ENCODE data around the gene SRGAP2C. TPM values are rescaled to one million over a fixed set of nuclear protein-coding genes. Genes with fewer than 3 reads are reported as not detected.
A peak's percentile ranks its signal among the peaks of the same experiment; 100 is the strongest.
"Not testable (repeated sequence)": the region's sequence is repeated elsewhere in the genome, so short reads cannot be mapped to it uniquely, and the experiment has no call there.

Gene SRGAP2C
- total and polyA plus RNA-seq, 2 of the 13 experiments (the other 11 are each of a cell fraction or from before 2014, with no cell fraction given), result 6.9 to 8.4 TPM

DNA sequence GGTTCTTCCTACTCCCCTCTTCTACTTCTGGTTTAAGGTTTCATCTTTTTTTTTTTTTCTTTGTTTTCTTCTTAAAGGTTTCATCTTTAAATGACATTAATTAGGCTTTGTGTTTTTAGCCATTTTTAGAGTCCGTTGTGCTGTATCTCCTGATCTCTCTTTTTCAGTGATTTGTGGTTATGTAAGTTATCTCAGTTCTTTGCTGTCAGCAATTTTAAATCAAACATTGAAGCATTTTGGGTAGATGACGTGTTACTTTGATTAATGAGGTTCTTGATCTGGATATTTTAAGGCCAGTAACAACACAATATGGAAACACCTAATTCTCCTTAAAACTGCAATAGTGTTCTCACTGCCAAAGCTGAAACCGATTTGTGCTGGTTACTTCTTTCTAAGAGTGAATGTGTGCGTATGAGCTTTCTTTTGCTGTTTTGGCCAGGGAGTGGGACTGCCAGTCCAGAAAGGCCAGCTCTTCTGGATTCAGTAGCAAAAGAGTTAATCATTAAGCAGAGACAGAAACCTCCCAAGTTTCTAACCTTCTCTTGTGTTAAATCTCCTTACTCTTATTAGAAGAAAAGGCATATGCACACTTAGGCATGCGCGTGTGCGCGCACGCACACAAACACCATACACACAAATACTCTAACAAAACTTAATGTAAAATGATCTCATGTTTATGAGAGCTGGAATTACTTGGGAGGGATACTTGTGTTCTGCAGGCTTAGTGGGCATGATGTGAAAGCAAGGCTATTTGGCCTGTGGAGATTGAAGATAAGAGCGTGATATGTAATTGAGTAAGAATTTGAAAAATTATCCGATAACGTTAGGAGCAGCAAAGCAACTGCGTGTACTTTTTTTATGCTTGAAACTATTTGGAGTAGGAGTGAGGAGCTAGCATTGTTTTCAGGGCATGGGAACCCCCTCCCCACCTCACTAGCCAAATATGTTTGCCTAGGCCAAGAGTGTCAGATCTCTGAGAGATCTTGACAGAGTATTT lies 16.5 kb downstream of the SRGAP2C start:
- H3K27me3 ChIP-seq (ENCODE audit: control insufficient read depth in 1 of 2, insufficient read depth in 2 of 2, low read length in 2 of 2); in situ Hi-C loops (cut with HindIII; ENCODE audit: extremely low pct_ligation_motif_present, low pct_unique_long_range_greater_than_20kb); H2AFZ ChIP-seq (ENCODE audit: low read length); H4K20me1 ChIP-seq (ENCODE audit: insufficient read depth, low read length); H3K9ac ChIP-seq (ENCODE audit: insufficient read depth, low read depth, low read length); H3K27ac ChIP-seq (ENCODE audit: extremely low read length, insufficient read depth, low read length); H3K79me2 ChIP-seq (ENCODE audit: insufficient read depth, low read length); H3K4me1 ChIP-seq (ENCODE audit: insufficient read depth, low read length); CTCF ChIA-PET (ENCODE audit: low intra/inter-chr PET ratio, low total read pairs); intact Hi-C loops (cut with micrococcal nuclease; ENCODE audit: unreplicated experiment); H3K9me3 ChIP-seq (ENCODE audit: low read length); BruUV-seq (replicated peaks); FAIRE-seq; POLR2A ChIA-PET; H3K36me3 ChIP-seq (replicated peaks in 1 of 2; ENCODE audit: control insufficient read depth in 1 of 2, insufficient read depth in 2 of 2, low read length in 2 of 2): not testable (repeated sequence)
- WGBS (ENCODE audit: low lambda C conversion rate), result 21% methylated on average over 9 of the region's 13 CpGs
- H3K4me3 ChIP-seq (replicated peaks in 1 of 3; ENCODE audit: insufficient read depth in 1 of 3, low read depth in 2 of 3, low read length in 3 of 3), result 0 out of 6 replicates have a peak overlapping the region, but pooled peaks of 1 of the 3 experiments have one; percentile 26
- peak overlapping the region; percentile 47 for H3K4me2 ChIP-seq (ENCODE audit: low read depth, low read length)
- DNase-seq (ENCODE audit: low spot score) (peak; percentile 23), ATAC-seq (peak; percentile 90)
- TF ChIP-seq, protein P1, sequence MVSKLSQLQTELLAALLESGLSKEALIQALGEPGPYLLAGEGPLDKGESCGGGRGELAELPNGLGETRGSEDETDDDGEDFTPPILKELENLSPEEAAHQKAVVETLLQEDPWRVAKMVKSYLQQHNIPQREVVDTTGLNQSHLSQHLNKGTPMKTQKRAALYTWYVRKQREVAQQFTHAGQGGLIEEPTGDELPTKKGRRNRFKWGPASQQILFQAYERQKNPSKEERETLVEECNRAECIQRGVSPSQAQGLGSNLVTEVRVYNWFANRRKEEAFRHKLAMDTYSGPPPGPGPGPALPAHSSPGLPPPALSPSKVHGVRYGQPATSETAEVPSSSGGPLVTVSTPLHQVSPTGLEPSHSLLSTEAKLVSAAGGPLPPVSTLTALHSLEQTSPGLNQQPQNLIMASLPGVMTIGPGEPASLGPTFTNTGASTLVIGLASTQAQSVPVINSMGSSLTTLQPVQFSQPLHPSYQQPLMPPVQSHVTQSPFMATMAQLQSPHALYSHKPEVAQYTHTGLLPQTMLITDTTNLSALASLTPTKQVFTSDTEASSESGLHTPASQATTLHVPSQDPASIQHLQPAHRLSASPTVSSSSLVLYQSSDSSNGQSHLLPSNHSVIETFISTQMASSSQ (IDR thresholded peaks at IDR 0.05; ENCODE audit: low read depth), result 0 out of 2 replicates have a peak, but pooled peaks have one; percentile 17
- TF ChIP-seq, protein P1 (CRISPR knock-in tag; IDR thresholded peaks at IDR 0.05; ENCODE audit: borderline replicate concordance), result not testable (repeated sequence)

DNA sequence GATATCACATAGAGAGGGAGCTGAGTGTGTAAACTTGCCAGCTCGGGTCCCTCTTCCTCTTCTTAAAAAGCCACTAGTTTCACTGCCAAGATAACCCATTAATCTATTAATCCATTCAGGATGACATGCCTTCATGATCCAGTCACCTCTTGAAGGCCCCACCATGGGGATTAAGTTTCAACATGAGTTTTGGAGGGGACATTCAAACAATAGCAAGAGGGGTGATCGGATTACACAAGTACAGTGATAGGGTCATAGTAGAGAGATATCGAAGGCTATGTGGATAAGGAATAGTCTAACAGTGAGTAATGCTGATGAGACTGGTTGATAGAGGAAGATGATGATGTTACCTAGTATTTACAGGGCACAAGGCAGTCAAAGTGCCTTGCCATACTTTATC lies 18.2 kb downstream of the SRGAP2C start:
- H3K36me3 ChIP-seq (replicated peaks in 1 of 2; ENCODE audit: control insufficient read depth in 1 of 2, insufficient read depth in 2 of 2, low read length in 2 of 2); FAIRE-seq; H3K9ac ChIP-seq (ENCODE audit: insufficient read depth, low read depth, low read length); CTCF ChIA-PET (ENCODE audit: low intra/inter-chr PET ratio, low total read pairs); H4K20me1 ChIP-seq (ENCODE audit: insufficient read depth, low read length); in situ Hi-C loops (cut with HindIII; ENCODE audit: extremely low pct_ligation_motif_present, low pct_unique_long_range_greater_than_20kb); H3K4me2 ChIP-seq (ENCODE audit: low read depth, low read length); H3K27ac ChIP-seq (ENCODE audit: extremely low read length, insufficient read depth, low read length); H3K27me3 ChIP-seq (ENCODE audit: control insufficient read depth in 1 of 2, insufficient read depth in 2 of 2, low read length in 2 of 2); BruUV-seq (replicated peaks); POLR2A ChIA-PET; intact Hi-C loops (cut with micrococcal nuclease; ENCODE audit: unreplicated experiment); H3K79me2 ChIP-seq (ENCODE audit: insufficient read depth, low read length); H2AFZ ChIP-seq (ENCODE audit: low read length); H3K4me3 ChIP-seq (replicated peaks in 1 of 3; ENCODE audit: insufficient read depth in 1 of 3, low read depth in 2 of 3, low read length in 3 of 3); DNase-seq (ENCODE audit: low spot score); H3K4me1 ChIP-seq (ENCODE audit: insufficient read depth, low read length); ATAC-seq; H3K9me3 ChIP-seq (ENCODE audit: low read length): not testable (repeated sequence)
- 88% methylated on average over 2 of the region's 3 CpGs for WGBS (ENCODE audit: low lambda C conversion rate)

DNA sequence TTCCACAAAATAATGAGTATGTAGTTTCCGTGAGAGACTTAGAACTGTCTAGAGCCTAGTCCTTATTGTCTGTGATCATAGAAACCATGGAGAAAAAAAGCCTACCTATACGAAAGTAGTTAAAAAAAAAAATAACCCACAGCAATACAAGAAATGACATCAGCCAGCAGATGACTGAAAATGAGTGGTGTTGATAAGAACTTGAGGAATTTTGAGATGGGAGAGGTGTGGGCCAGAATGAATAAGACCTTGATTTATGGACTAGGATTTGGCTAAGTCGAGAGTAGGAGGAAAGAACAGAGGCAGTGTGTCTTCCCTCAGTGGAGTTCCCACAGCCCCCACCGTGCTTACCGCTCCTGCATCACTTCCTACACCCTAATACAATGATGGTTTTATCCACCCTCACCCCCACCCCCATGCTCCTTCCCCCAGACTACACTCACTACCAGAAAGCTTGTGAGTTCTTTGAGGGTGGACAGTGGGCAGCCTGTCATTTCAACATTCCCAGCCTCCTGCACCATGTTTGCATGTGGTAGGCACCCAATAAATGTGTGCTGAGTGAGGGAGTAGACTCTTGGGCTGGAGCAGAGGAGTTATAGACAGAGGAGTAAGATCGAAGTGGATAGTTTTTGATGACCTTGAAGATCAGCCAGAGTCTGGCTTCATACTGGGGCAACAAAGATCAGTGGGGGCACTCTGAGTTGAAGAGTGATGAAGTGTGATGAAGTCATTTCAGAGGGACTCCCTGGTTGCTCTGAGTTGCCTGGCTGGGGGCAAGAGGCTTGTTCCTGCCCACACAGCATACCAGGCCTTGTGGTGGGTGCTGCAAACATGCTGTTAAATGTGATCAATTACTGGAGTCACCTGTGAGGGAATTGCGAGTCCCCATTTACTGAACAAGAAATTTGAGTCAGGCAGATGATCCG lies 21.3 kb downstream of the SRGAP2C start:
- H3K9ac ChIP-seq (ENCODE audit: insufficient read depth, low read depth, low read length); H3K36me3 ChIP-seq (replicated peaks in 1 of 2; ENCODE audit: control insufficient read depth in 1 of 2, insufficient read depth in 2 of 2, low read length in 2 of 2); H2AFZ ChIP-seq (ENCODE audit: low read length); H3K79me2 ChIP-seq (ENCODE audit: insufficient read depth, low read length); H3K27me3 ChIP-seq (ENCODE audit: control insufficient read depth in 1 of 2, insufficient read depth in 2 of 2, low read length in 2 of 2); POLR2A ChIA-PET; in situ Hi-C loops (cut with HindIII; ENCODE audit: extremely low pct_ligation_motif_present, low pct_unique_long_range_greater_than_20kb); CTCF ChIA-PET (ENCODE audit: low intra/inter-chr PET ratio, low total read pairs); H3K4me1 ChIP-seq (ENCODE audit: insufficient read depth, low read length); H3K4me2 ChIP-seq (ENCODE audit: low read depth, low read length); H3K4me3 ChIP-seq (replicated peaks in 1 of 3; ENCODE audit: insufficient read depth in 1 of 3, low read depth in 2 of 3, low read length in 3 of 3); H3K27ac ChIP-seq (ENCODE audit: extremely low read length, insufficient read depth, low read length); DNase-seq (ENCODE audit: low spot score); BruUV-seq (replicated peaks); H4K20me1 ChIP-seq (ENCODE audit: insufficient read depth, low read length); ATAC-seq; intact Hi-C loops (cut with micrococcal nuclease; ENCODE audit: unreplicated experiment); H3K9me3 ChIP-seq (ENCODE audit: low read length); FAIRE-seq: not testable (repeated sequence)
- WGBS (ENCODE audit: low lambda C conversion rate), result 100% methylated on average over 2 of the region's 8 CpGs
